OCI-LY7 (cell line): ENCODE measurements around the gene COA3. TPM values are rescaled to one million over a fixed set of nuclear protein-coding genes. Genes with fewer than 3 reads are reported as not detected.

Source experiments
- BruUV-seq: library from RNA; stranded (reverse); fragments of 400-500 nt; replicated peaks from 2 replicates; lab custom pipeline; 2021; lab: Mats Ljungman, UMichigan
- CTCF ChIA-PET: fragments of 300-600 bp; sonication (Branson Sonifier 250); formaldehyde crosslinking; loops from one replicate; lab custom pipeline; 2022; ENCODE audit warnings: antibody characterized with exemption; ENCODE audit not compliant: unreplicated experiment; lab: Charles Lee
- POLR2A ChIA-PET: fragments of 300-600 bp; sonication (Branson Sonifier 250); formaldehyde crosslinking; loops from one replicate; lab custom pipeline; 2022; ENCODE audit warnings: antibody characterized with exemption; lab: Charles Lee
- DNase-seq: peaks from one replicate; pipeline ENCODE4 v3.0.0-alpha.2; 2015; ENCODE audit warnings: low spot score
- H2AFZ ChIP-seq: fragments of 200-600 bp; sonication (generic), shearing (Covaris generic); 2 replicates; pipeline ENCODE4 v1.6.1; 2014; ENCODE audit warnings: mild to moderate bottlenecking, antibody characterized with exemption, low read length, moderate library complexity
- H3K27ac ChIP-seq: fragments of 200-600 bp; sonication (generic); 2 replicates; pipeline ENCODE4 v1.5.1; 2014; ENCODE audit warnings: mixed run types, low read depth, mild to moderate bottlenecking, moderate library complexity, low read length, inconsistent platforms; ENCODE audit not compliant: poor library complexity, severe bottlenecking
- H3K36me3 ChIP-seq: fragments of 200-600 bp; sonication (generic); 2 replicates; pipeline ENCODE4 v1.6.1; 2014; ENCODE audit warnings: mild to moderate bottlenecking, antibody characterized with exemption, low read length, moderate library complexity, mixed read lengths; ENCODE audit not compliant: insufficient read depth
- H3K4me1 ChIP-seq: fragments of 200-600 bp; sonication (generic); 2 replicates; pipeline ENCODE4 v1.5.1; 2014; ENCODE audit warnings: mild to moderate bottlenecking, low read length; ENCODE audit not compliant: insufficient read depth, poor library complexity, severe bottlenecking
- H3K4me2 ChIP-seq: fragments of 200-600 bp; sonication (generic); 2 replicates; pipeline ENCODE4 v1.6.1; 2014; ENCODE audit warnings: mild to moderate bottlenecking, low read length
- H3K4me3 ChIP-seq: fragments of 200-600 bp; sonication (generic); 2 replicates; pipeline ENCODE4 v1.5.1; 2014; ENCODE audit warnings: mild to moderate bottlenecking, low read depth, low read length; ENCODE audit not compliant: poor library complexity, severe bottlenecking
- H3K79me2 ChIP-seq: fragments of 200-600 bp; sonication (generic); 2 replicates; pipeline ENCODE4 v1.6.1; 2016; ENCODE audit warnings: low read depth, mild to moderate bottlenecking, low read length, moderate library complexity, mixed read lengths; ENCODE audit not compliant: insufficient read depth
- H3K9me2 ChIP-seq: fragments of 200-600 bp; sonication (generic); 2 replicates; pipeline ENCODE4 v1.6.1; 2016; ENCODE audit warnings: mild to moderate bottlenecking, low read length, mixed read lengths; ENCODE audit not compliant: insufficient read depth
- H3K9me3 ChIP-seq: fragments of 200-600 bp; sonication (generic); 2 replicates; pipeline ENCODE4 v1.6.1; 2014; ENCODE audit warnings: mild to moderate bottlenecking, mixed run types, low read length, mixed read lengths
- H4K20me1 ChIP-seq: fragments of 200-600 bp; sonication (generic); 2 replicates; pipeline ENCODE4 v1.6.1; 2014; ENCODE audit warnings: mild to moderate bottlenecking, antibody characterized with exemption, low read length, moderate library complexity, mixed read lengths; ENCODE audit not compliant: insufficient read depth
- CTCF ChIP-seq: fragments of 200-600 bp; sonication (generic); conservative IDR thresholded peaks from 2 replicates; pipeline ENCODE4 v1.5.1; 2014; ENCODE audit warnings: mild to moderate bottlenecking, antibody characterized with exemption, low read length, moderate library complexity, mixed read lengths
- EZH2phosphoT487 ChIP-seq: fragments of 200-600 bp; sonication (generic); IDR thresholded peaks from 2 replicates; pipeline ENCODE4 v1.6.1; 2018; ENCODE audit warnings: low read depth, borderline replicate concordance, mild to moderate bottlenecking, mixed run types, antibody characterized with exemption, low read length, moderate library complexity, mixed read lengths
- intact Hi-C: fragments of 100-400 bp; cut with micrococcal nuclease; formaldehyde crosslinking; loops from one replicate; pipeline ENCODE4 v1.10.0; 2022; ENCODE audit not compliant: unreplicated experiment
- total RNA-seq, 2 experiments: library from RNA; depleted of rRNA in 1 of 2; stranded (reverse); fragments of >200 nt in 1 of 2; shearing (Covaris generic) in 1 of 2; gene quantifications; 2 replicates each; pipeline ENCODE4 v1.2.3, GENCODE V29; 2014 to 2022

The COA3 gene
- total RNA-seq, 2 experiments from 2014 or later, result 34.9 to 38.2 TPM

DNA sequence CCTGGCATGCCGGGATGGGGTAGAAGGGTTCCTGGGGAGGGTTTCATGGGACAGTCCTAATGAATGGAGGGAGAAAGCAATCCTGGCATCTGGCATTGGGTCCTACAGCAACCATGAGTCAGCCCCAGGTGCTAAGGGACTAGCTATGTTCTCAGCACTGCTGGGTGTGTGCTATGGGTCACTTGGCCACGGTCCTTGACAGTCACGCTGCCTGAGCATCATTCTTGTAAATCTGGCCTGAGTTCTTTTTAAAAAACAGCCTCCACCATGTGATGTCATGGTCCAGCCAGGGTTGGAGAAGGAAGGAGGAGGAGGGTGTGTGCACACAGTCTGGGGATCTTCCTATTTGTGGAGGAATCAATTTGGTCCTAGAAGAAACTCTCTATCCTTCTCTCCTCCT is 43.7 kb downstream of the COA3 start:
- no TSS peak for BruUV-seq
- CTCF ChIA-PET, result no interaction called here
- Histone ChIP-seq H2AFZ (no peak overlapping the region), H4K20me1 (no peaks in the 10 kb centered on the region), H3K79me2 (no peaks in the 10 kb centered on the region), H3K27ac (no peak overlapping the region), H3K9me2 (no peaks in the 10 kb centered on the region), H3K4me3 (no peak overlapping the region), H3K4me1 (peaks cover under 1% of the 10 kb centered on the region), H3K4me2 (no peak overlapping the region), H3K36me3 (no peaks in the 10 kb centered on the region), H3K9me3 (no peaks in the 10 kb centered on the region)
- TF ChIP-seq EZH2phosphoT487, result no peak
- TF ChIP-seq CTCF, result no peak
- intact Hi-C loops, result no loop called here
- POLR2A ChIA-PET, result interaction anchor here (0.7 kb wide), 1 partner anchor 190 kb away, joined by 5 read pairs; no protein-coding TSS in a partner anchor
- no peak for DNase-seq

DNA sequence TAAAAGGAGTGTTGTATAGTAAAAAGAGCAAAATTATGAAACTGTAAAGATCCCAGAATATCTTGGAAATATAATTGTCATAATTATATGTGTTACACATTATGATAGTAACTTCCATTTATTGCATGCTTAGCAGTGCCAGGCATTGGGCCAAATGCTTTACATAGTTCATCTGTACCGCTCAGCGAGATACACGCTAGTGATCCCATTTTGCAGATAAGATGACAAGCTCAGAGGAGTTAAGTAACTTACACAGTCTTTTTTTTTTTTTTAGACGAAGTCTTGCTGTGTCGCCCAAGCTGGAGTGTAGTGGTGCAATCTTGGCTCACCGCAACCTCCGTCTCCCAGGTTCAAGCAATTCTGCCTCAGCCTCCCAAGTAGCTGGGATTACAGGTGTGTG is 46.9 kb downstream of the COA3 start:
- DNase-seq, result no peak
- Histone ChIP-seq H3K27ac (no peak overlapping the region), H3K9me2 (no peaks in the 10 kb centered on the region), H3K9me3 (no peaks in the 10 kb centered on the region), H3K4me2 (no peak overlapping the region), H3K36me3 (no peaks in the 10 kb centered on the region), H3K4me3 (no peak overlapping the region), H3K79me2 (no peaks in the 10 kb centered on the region), H4K20me1 (no peaks in the 10 kb centered on the region), H2AFZ (no peak overlapping the region), H3K4me1 (no peaks in the 10 kb centered on the region)
- ChIA-PET CTCF (no interaction called here), POLR2A (interaction anchor here (0.6 kb wide), 3 partner anchors 9 to 16 kb away, joined by 3 read pairs; no protein-coding TSS in a partner anchor)
- intact Hi-C loops, result no loop called here
- BruUV-seq, result no TSS peak
- TF ChIP-seq CTCF (no peak), EZH2phosphoT487 (no peak)

DNA sequence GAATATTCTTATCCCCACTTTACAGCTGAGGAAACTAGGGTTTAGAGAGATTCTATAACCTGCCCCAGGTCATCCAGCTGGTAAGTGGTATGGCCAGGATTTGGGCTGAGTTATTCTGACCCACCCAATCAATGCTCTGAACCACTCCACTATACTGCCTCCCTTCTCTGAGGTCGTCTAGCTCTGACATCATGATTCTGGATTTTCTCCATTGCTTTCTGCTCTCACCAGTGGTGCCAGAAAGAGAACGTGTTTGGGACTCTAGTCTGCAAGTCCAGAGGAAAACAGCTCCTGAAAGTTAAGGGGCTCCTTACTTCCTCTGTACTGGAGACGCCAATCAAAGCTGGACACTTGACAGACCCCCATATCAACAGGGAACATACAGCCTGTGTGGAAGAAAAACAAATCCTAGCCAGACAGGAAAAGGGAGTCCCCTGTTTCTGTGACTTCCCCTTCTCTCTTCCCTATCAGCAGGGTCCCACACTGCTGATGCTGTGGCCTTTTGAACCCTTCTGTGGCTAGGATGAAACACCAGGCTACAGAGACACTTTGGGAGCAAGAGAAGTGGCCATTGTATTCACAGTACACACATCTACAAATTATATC is 47.7 kb downstream of the COA3 start:
- intact Hi-C loops, result no loop called here
- Histone ChIP-seq H3K9me2 (no peaks in the 10 kb centered on the region), H3K4me1 (no peaks in the 10 kb centered on the region), H3K36me3 (no peaks in the 10 kb centered on the region), H3K9me3 (no peaks in the 10 kb centered on the region), H4K20me1 (no peaks in the 10 kb centered on the region), H3K79me2 (no peaks in the 10 kb centered on the region), H3K27ac (no peak overlapping the region), H2AFZ (no peak overlapping the region), H3K4me3 (no peak overlapping the region), H3K4me2 (no peak overlapping the region)
- no peak for TF ChIP-seq CTCF
- no peak for TF ChIP-seq EZH2phosphoT487
- CTCF ChIA-PET, result interaction anchor here (0.6 kb wide), 1 partner anchor 119 kb away, joined by 3 read pairs; no protein-coding TSS in a partner anchor
- DNase-seq, result no peak
- POLR2A ChIA-PET, result interaction anchor here (1.2 kb wide), 1 partner anchor 11 kb away, joined by 3 read pairs; no protein-coding TSS in a partner anchor
- no TSS peak for BruUV-seq
